IPS-20b (cell line): ENCODE measurements around the gene CCDC171.

Experiments
- H3K27ac ChIP-seq: one replicate; pipeline ENCODE4 v1.5.1; 2013; ENCODE audit warnings: low read length
- H3K27me3 ChIP-seq: 2 replicates; pipeline ENCODE4 v1.6.1; 2013; ENCODE audit warnings: mild to moderate bottlenecking, low read length, inconsistent platforms; ENCODE audit not compliant: insufficient read depth
- H3K36me3 ChIP-seq: 2 replicates; pipeline ENCODE4 v1.6.1; 2013; ENCODE audit warnings: low read depth, mild to moderate bottlenecking, inconsistent platforms, low read length, moderate library complexity; ENCODE audit not compliant: insufficient read depth
- H3K4me1 ChIP-seq: 2 replicates; pipeline ENCODE4 v1.6.1; 2013; ENCODE audit warnings: mild to moderate bottlenecking, control low read depth, inconsistent platforms, low read length, moderate library complexity; ENCODE audit not compliant: insufficient read depth
- H3K4me3 ChIP-seq: 2 replicates; pipeline ENCODE4 v1.5.1; 2013; ENCODE audit warnings: mild to moderate bottlenecking, low read length, inconsistent platforms
- H3K9ac ChIP-seq: 2 replicates; pipeline ENCODE4 v1.6.1; 2013; ENCODE audit warnings: low read depth, mild to moderate bottlenecking, inconsistent platforms, low read length, moderate library complexity
- H3K9me3 ChIP-seq: 2 replicates; pipeline ENCODE4 v1.6.1; 2013; ENCODE audit warnings: mild to moderate bottlenecking, low read depth, low read length, inconsistent platforms; ENCODE audit not compliant: insufficient read depth

CCDC171 gene

DNA sequence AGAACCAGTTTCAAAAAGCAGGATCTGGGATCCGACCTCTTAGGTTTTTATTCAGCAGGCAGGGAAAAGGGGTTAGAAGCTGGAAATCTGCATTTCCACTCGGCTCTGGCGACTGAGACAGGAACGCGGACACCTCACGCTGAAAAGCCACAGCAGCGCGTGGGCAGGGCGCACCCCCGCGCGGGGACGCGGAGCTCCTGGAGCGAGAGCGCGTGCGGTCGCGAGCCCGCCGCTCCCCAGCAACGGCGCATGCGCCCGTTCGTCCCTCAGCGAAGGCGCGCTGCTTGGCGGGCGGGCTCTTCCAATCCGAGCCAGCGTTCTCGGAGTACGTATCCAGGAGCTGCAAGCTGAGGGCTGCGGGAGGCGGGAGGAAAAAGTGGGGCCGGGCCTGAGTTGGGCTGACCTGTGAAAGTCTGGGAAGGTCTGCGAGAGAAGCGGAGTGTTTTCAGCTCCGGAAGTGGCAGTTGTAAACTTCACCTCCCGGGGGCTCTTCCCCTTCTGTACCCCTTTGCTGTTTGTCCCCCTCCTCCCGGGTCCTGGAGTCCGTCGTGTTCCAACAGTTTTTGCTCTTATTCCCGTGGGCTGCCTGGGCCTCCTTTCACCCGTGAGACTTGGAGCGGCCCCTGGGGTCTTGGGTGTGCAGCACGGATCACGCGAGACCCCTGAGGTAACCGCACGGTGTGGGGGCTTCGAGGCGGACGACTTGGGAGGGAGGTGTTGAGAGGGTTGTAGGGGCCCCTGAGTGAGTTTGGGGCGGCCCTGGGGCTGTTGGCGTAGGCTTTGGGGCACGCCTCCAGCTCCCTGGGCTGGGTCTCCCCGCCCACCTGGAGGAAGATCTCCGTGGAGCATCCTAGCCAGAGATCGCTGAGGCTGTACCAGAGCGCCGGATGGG is at the start of gene CCDC171:
Gene CCDC171, plus strand, starts transcription at position 408 of the 892 bp plus-strand sequence. CDS start 11,046 bp downstream, outside the sequence.
- no peaks in the 10 kb centered on the region for H3K27me3 ChIP-seq
- H3K9ac ChIP-seq = peak within 1 kb of the TSS; percentile 94
- peak within 1 kb of the TSS; percentile 85 for H3K4me3 ChIP-seq
- H3K9me3 ChIP-seq = no peaks in the 10 kb centered on the region
- no peaks in the 10 kb centered on the region for H3K36me3 ChIP-seq
- no peaks in the 10 kb centered on the region; the same call in 1 of the 2 replicates for H3K4me1 ChIP-seq
- H3K27ac ChIP-seq = peak within 1 kb of the TSS; percentile 77

DNA sequence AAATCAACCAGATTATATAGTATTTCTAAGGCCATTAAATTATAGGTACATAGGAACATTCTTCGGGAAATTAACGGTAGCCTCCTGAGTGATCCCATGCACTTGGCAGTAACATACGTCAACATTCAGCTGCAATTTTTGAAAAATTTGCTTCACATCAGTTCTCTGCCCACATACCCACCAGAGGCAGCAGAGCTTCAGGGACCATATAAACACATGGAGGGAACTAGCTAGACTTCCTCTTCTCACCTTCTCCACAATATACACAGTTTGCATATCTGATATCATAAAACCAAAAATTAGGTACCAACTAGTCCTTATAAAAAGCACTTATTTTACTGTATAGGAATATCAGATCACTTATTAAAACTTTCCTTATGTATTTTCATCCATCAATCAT is 46.9 kb upstream of the CCDC171 start:
- Histone ChIP-seq H3K27me3 (no peaks in the 10 kb centered on the region), H3K36me3 (peaks cover 89% of the 10 kb centered on the region)

DNA sequence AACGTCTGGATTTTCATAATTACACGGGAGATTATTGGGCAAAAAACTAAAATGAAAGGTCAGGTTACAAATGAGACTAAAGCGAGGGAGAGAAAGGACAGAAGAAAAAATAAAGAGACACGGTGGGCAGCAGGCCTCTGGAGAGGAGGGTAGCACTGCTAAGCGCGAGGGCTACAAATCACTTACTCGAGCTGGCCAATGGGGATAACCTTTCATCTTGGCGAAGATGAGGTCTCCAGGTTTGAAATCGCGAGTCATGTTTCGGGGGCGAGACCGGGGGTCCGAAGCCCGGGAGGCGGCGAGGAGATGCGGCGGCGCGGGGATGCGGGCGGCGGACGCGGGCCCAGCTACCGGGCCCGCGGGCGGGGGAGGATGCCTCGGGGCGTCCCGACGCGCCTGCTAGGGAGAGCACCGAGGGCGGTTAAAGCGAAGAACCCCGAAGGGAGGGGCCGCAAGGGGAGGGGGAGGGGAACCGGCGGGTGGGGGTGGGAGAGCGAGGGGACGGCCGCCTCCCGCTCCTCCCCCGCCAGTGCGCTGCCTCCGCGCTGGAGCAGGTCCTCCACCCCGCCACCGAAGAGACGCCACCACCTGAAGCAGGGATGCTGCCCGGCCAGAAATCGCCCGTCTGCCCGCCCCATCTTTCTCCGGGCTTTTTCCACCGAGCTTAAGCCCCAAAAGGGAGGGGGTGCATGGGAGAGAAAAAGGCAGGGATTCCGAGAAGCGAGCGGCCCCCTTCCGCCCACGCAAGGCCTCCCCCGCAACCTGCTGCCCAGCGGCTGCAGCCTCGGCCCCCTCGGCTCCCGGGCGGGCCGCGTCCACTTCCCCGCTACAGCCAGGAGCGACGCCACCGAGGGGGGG is 42.7 kb upstream of the CCDC171 start:
- Histone ChIP-seq H3K9ac (peak overlapping the region; percentile 97), H3K27me3 (no peaks in the 10 kb centered on the region), H3K4me3 (peak overlapping the region; percentile 78), H3K4me1 (peaks cover 21% of the 10 kb centered on the region), H3K27ac (peak overlapping the region; percentile 94), H3K9me3 (no peaks in the 10 kb centered on the region), H3K36me3 (peaks cover 48% of the 10 kb centered on the region)

More for the DNA sequence above, 46.9 kb upstream of the CCDC171 start:
- H3K4me1 ChIP-seq = peaks cover 6% of the 10 kb centered on the region; the same call in 1 of the 2 replicates
- H3K4me3 ChIP-seq = no peak overlapping the region
- H3K9me3 ChIP-seq = no peaks in the 10 kb centered on the region
- no peak overlapping the region for H3K27ac ChIP-seq
- no peak overlapping the region for H3K9ac ChIP-seq

DNA sequence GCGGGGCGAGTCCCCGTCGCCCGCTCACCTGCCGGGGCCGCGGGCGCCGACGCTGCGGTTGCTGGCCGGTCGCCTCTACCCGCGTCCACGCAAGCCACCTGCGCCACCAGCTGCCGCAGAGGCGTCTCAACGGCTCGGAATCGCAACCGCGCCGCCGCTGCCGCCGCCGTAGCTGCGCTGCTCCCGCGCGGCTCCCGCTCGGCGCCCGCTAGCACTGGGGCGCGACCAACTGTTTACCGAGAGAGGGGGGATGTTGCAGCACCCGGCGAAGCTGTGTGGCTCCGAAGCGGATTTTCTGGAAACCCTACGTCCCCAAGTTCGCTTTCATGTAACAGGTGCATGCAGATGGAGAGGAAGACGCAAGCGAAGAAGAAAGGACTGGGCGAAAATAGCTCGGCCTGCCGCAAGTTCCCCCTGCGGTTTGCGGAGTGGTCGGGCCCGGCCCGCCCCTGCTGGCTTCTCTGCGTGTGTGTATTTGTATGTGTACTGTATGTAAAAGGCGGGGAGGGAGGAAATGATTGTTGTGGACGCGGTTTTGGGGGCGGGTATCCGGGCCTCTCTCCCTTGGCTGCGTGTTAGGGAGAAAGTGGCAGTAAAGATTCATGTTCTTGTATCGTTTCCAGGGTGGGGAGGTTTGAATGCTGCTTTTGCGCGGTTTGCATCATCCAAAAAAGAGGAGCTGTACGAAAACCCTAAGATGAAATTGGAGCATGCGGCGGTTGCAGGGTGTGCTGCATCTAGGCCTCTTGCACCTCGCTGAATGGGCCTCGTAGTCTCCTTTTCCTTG is 41.9 kb upstream of the CCDC171 start, which contains the start of gene PSIP1:
Gene PSIP1, minus strand, starts transcription at position 182 of the 787 bp plus-strand sequence. CDS start 782 bp downstream, outside the sequence.
- no peaks in the 10 kb centered on the region for H3K27me3 ChIP-seq
- H3K9me3 ChIP-seq = no peaks in the 10 kb centered on the region
- peak within 1 kb of the TSS; percentile 94 for H3K27ac ChIP-seq
- peak within 1 kb of the TSS; percentile 78 for H3K4me3 ChIP-seq
- peak within 1 kb of the TSS; percentile 97 for H3K9ac ChIP-seq
- peaks cover 21% of the 10 kb centered on the region for H3K4me1 ChIP-seq
- H3K36me3 ChIP-seq = peaks cover 40% of the 10 kb centered on the region

DNA sequence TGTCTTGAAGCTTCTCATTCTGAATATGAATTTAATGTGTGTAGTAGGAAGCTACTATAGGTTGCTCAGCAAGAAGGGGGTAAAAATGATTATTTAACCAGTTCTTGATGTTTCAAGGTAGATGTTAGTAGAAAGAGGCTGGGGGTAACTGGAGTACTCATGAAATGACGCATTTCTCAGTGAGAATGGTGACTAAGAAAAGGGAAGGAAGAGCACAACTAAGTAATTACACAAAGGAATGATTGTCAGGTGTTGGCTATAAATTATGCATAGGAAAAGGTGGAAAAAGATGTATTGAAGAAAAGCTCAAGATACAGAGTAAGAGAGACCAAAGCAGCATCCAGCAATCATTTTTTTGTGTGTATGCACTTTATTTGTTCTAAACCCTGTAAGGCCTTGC is 40.6 kb upstream of the CCDC171 start:
- Histone ChIP-seq H3K9me3 (no peaks in the 10 kb centered on the region), H3K4me3 (peak overlapping the region; percentile 78), H3K9ac (peak overlapping the region; percentile 97; the same call in 1 of the 2 replicates), H3K27me3 (no peaks in the 10 kb centered on the region), H3K36me3 (peaks cover 27% of the 10 kb centered on the region), H3K4me1 (peaks cover 21% of the 10 kb centered on the region), H3K27ac (peak overlapping the region; percentile 94)

DNA sequence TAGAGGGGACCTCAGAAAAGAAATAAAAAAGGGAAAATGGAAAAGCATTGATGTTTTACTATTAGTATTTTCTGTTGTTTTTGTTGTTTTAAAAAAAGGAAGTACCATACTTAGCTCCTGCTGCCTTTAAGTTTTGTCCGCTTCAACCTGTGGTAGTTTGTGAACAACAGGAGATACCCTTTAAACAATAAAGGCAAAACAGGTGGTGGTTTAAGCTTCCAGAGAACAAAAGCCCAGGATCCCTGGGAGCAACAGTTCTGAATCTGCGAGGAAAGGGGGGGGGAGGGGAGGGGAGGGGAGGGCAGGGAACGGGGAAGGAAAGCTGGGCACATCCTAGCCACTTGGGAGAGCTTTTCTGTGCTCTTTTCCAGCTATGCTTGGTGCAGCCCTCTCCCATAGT is 40.0 kb upstream of the CCDC171 start:
- Histone ChIP-seq H3K4me1 (peaks cover 21% of the 10 kb centered on the region), H3K9ac (peak overlapping the region; percentile 97; the same call in 1 of the 2 replicates), H3K4me3 (peak overlapping the region; percentile 78), H3K36me3 (peaks cover 21% of the 10 kb centered on the region), H3K27me3 (no peaks in the 10 kb centered on the region), H3K9me3 (no peaks in the 10 kb centered on the region), H3K27ac (peak overlapping the region; percentile 94)

DNA sequence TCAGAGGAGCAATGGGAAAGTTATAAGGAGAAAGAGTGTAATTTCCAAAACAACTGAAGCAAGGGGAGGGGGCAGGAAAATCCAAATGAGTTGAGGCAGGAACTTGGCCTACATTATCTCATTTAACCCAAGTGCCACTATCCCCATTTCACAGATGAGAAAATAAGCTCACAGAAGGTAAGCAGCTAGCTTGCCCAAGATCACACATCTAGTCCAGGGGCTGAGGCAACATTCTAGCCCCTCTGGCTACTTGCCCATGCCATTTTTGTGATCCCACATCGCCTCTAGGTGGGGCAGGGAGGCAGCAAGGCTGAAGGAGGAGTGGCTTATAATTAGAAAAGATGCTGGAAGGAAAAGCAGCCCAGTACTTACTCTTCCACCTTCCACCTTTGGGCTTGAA is 39.5 kb upstream of the CCDC171 start:
- peaks cover 21% of the 10 kb centered on the region for H3K4me1 ChIP-seq
- peak overlapping the region; percentile 72; the same call in 1 of the 2 replicates for H3K9ac ChIP-seq
- H3K27me3 ChIP-seq = no peaks in the 10 kb centered on the region
- peak overlapping the region; percentile 94 for H3K27ac ChIP-seq
- peaks cover 16% of the 10 kb centered on the region for H3K36me3 ChIP-seq
- H3K9me3 ChIP-seq = no peaks in the 10 kb centered on the region
- H3K4me3 ChIP-seq = peak overlapping the region; percentile 58; the same call in 1 of the 2 replicates

DNA sequence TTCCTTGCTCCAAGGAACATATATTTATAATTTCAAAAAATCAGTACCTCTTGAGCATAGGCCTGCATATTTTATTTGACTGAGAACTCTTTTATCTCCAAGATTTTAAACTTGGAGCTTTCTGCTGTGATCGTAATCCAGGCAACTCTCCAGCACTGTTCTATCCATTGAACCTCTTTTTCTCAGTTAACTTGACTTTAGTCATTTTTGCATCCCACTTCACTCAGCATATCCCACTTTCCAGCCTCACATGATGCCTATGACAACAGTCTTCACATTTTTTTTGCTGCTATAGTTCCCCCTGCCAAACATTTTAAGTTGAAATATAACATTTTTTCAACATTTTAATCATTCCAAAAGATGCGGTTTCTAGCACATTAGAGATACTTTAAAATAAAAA is 33.0 kb upstream of the CCDC171 start:
- no peak overlapping the region for H3K9ac ChIP-seq
- no peak overlapping the region for H3K27ac ChIP-seq
- H3K4me3 ChIP-seq = no peak overlapping the region
- H3K4me1 ChIP-seq = no peaks in the 10 kb centered on the region; the same call in 1 of the 2 replicates
- no peaks in the 10 kb centered on the region for H3K36me3 ChIP-seq
- no peaks in the 10 kb centered on the region for H3K9me3 ChIP-seq
- H3K27me3 ChIP-seq = no peaks in the 10 kb centered on the region

DNA sequence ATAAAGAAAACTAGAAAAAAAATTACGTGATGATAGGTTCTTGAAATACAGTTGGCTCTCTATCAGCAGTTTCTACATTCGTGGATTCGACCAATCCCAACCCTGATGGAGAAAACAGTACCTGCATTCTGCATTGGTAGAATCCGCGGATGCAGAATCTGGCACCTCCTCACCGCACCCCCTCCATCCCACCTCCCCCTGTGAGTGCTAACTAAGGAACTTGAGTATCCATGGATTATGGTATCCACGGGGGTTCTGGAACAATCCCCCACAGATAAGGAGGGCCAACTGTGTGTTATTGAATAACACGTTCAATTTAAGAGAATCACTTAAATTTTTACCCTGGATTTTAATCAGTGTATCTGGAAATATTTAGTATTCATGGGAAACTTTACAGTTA is 31.6 kb upstream of the CCDC171 start:
- Histone ChIP-seq H3K27me3 (no peaks in the 10 kb centered on the region), H3K4me3 (no peak overlapping the region), H3K27ac (no peak overlapping the region), H3K9ac (no peak overlapping the region), H3K9me3 (no peaks in the 10 kb centered on the region), H3K4me1 (no peaks in the 10 kb centered on the region; the same call in 1 of the 2 replicates), H3K36me3 (no peaks in the 10 kb centered on the region)

DNA sequence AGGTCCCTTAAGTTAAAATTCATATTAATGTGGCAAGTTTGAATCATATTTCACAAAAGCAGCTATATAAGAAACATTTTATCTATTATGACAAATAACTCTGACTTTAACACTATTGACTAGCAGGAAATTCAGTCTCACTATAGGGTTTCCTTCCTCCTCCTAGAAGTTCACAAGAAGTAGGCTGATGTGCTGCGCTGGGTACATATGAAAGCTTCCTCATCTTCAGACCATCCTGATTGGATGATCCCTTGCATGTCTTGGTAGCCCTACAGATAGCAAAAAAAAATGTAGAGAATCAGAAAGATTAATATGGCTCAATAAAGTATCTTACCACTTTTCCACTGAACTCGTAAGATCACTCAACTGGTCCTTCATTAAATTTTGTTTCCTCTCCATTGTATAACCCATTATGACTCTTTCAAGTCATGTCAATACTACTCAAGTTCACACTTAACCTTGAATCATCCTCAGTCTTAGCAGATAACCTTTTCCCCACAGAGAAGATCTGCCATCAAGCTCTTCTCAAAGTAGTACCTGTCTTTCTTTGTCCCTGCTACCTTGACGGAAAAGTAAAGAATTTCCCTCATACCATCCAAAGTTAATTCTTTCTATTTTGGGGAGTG is 30.6 kb upstream of the CCDC171 start:
- no peak overlapping the region for H3K4me3 ChIP-seq
- no peaks in the 10 kb centered on the region; the same call in 1 of the 2 replicates for H3K4me1 ChIP-seq
- H3K27me3 ChIP-seq = no peaks in the 10 kb centered on the region
- H3K36me3 ChIP-seq = no peaks in the 10 kb centered on the region
- H3K27ac ChIP-seq = no peak overlapping the region
- H3K9me3 ChIP-seq = no peaks in the 10 kb centered on the region
- H3K9ac ChIP-seq = no peak overlapping the region
